ENCODE results near the gene GSK3B. TPM values are rescaled to one million over a fixed set of nuclear protein-coding genes. Genes with fewer than 3 reads are reported as not detected.

The GSK3B gene
- total RNA-seq, 1 experiment from 2014 or later = 50.0 TPM

DNA sequence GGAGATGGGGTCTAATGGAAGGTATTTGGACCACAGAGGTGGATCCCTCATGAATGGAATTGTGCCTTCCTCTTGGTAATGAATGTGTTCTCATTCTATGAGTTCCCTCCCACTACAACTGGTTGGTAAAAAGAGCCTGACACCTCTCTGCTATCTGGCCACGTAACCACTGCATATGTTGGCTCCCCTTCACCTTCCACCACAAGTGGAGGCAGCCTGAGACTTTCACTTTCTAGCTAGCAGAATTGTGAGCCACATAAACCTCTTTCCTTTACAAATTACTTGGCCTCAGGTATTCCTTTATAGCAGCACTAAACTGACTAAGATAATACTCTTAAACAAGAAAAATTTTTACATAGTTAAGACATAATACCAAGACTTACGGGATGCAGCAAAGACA, 157.0 kb downstream of the GSK3B start:
- Histone ChIP-seq H3K27me3 (ENCODE audit: insufficient read depth, low read length) (no peaks in the 10 kb centered on the region), H3K4me2 (ENCODE audit: low read length) (no peak overlapping the region), H3K36me3 (ENCODE audit: control insufficient read depth in 1 of 2, insufficient read depth in 2 of 2, low read length in 2 of 2) (no peaks in the 10 kb centered on the region), H3K79me2 (ENCODE audit: insufficient read depth, low read length) (peaks cover 47% of the 10 kb centered on the region), H3K9me3 (ENCODE audit: control insufficient read depth in 1 of 2, insufficient read depth in 1 of 2, low read depth in 1 of 2, low read length in 2 of 2) (no peaks in the 10 kb centered on the region), H2AFZ (ENCODE audit: low read depth, low read length, poor library complexity, severe bottlenecking) (no peak overlapping the region), H3K9ac (ENCODE audit: low read length) (no peak overlapping the region), H3K27ac (ENCODE audit: low read depth, low read length) (no peak overlapping the region), H3K4me1 (ENCODE audit: control insufficient read depth in 1 of 2, insufficient read depth in 2 of 2, low read length in 2 of 2) (no peaks in the 10 kb centered on the region), H4K20me1 (ENCODE audit: insufficient read depth) (no peaks in the 10 kb centered on the region), H3K4me3 (replicated peaks in 1 of 2; ENCODE audit: low read depth in 1 of 2, low read length in 2 of 2) (no peak overlapping the region), H3K9me2 (ENCODE audit: insufficient read depth) (no peaks in the 10 kb centered on the region)
- ChIA-PET POLR2A (no interaction called here), CTCF (no interaction called here), RAD21 (ENCODE audit: low non-redundant PET in 1 of 2, low total read pairs in 2 of 2, uncharacterized antibody in 2 of 2, unreplicated experiment in 2 of 2) (no interaction called here)
- ATAC-seq (no peak), DNase-seq (ENCODE audit: low read depth, low spot score) (no peak)
- BruUV-seq (replicated peaks) = no TSS peak
- intact Hi-C loops (cut with micrococcal nuclease) = loop anchor here (10.0 kb wide), 1 partner anchor 58 kb away; no protein-coding TSS in a partner anchor
- no peak for TF ChIP-seq TCF7L2 (IDR thresholded peaks at IDR 0.05; ENCODE audit: borderline replicate concordance, extremely low read depth, insufficient read depth, insufficient read length)
- no peak for TF ChIP-seq POLR2A (IDR thresholded peaks at IDR 0.05; ENCODE audit: borderline replicate concordance, extremely low read depth, insufficient read depth, insufficient read length)
- TF ChIP-seq CEBPB (IDR thresholded peaks at IDR 0.05; ENCODE audit: low read depth) = no peak
- no peak for TF ChIP-seq RAD21 (IDR thresholded peaks at IDR 0.05; ENCODE audit: low read depth)

GRCh38 chr3:119934249-119934648, 160.0 kb downstream of the GSK3B start:
- Histone ChIP-seq H3K79me2 (ENCODE audit: insufficient read depth, low read length) (peaks cover 66% of the 10 kb centered on the region), H3K9ac (ENCODE audit: low read length) (no peak overlapping the region), H3K4me2 (ENCODE audit: low read length) (no peak overlapping the region), H3K4me3 (replicated peaks in 1 of 2; ENCODE audit: low read depth in 1 of 2, low read length in 2 of 2) (no peak overlapping the region), H4K20me1 (ENCODE audit: insufficient read depth) (no peaks in the 10 kb centered on the region), H3K27ac (ENCODE audit: low read depth, low read length) (no peak overlapping the region), H3K4me1 (ENCODE audit: control insufficient read depth in 1 of 2, insufficient read depth in 2 of 2, low read length in 2 of 2) (no peaks in the 10 kb centered on the region), H2AFZ (ENCODE audit: low read depth, low read length, poor library complexity, severe bottlenecking) (no peak overlapping the region), H3K27me3 (ENCODE audit: insufficient read depth, low read length) (no peaks in the 10 kb centered on the region), H3K36me3 (ENCODE audit: control insufficient read depth in 1 of 2, insufficient read depth in 2 of 2, low read length in 2 of 2) (no peaks in the 10 kb centered on the region), H3K9me2 (ENCODE audit: insufficient read depth) (no peaks in the 10 kb centered on the region), H3K9me3 (ENCODE audit: control insufficient read depth in 1 of 2, insufficient read depth in 1 of 2, low read depth in 1 of 2, low read length in 2 of 2) (no peaks in the 10 kb centered on the region)
- DNase-seq (ENCODE audit: low read depth, low spot score) = no peak
- ATAC-seq = no peak
- ChIA-PET CTCF (no interaction called here), POLR2A (no interaction called here), RAD21 (ENCODE audit: low non-redundant PET in 1 of 2, low total read pairs in 2 of 2, uncharacterized antibody in 2 of 2, unreplicated experiment in 2 of 2) (no interaction called here)
- intact Hi-C loops (cut with micrococcal nuclease) = loop anchor here (10.0 kb wide), 1 partner anchor 61 kb away; no protein-coding TSS in a partner anchor
- BruUV-seq (replicated peaks) = no TSS peak
- TF ChIP-seq RAD21 (IDR thresholded peaks at IDR 0.05; ENCODE audit: low read depth) (no peak), POLR2AphosphoS5 (IDR thresholded peaks at IDR 0.05; ENCODE audit: low read depth, low read length) (no peak), FOSL1 (IDR thresholded peaks at IDR 0.05; ENCODE audit: low read depth) (no peak), MAX (IDR thresholded peaks at IDR 0.05) (no peak), JUND (IDR thresholded peaks at IDR 0.05) (no peak), CBX3 (IDR thresholded peaks at IDR 0.05; ENCODE audit: low read depth) (no peak), REST (IDR thresholded peaks at IDR 0.05; ENCODE audit: low read depth) (no peak), TCF7L2 (IDR thresholded peaks at IDR 0.05; ENCODE audit: borderline replicate concordance, extremely low read depth, insufficient read depth, insufficient read length) (no peak), ZFX (IDR thresholded peaks at IDR 0.05) (no peak), EGR1 (IDR thresholded peaks at IDR 0.05; ENCODE audit: low read depth) (no peak), CEBPB (IDR thresholded peaks at IDR 0.05; ENCODE audit: low read depth) (no peak), ZNF274 (IDR thresholded peaks at IDR 0.05; ENCODE audit: low read depth, low read length) (no peak), EZH2 (IDR thresholded peaks at IDR 0.05) (no peak), SP1 (IDR thresholded peaks at IDR 0.05; ENCODE audit: low read depth) (no peak), YY1 (IDR thresholded peaks at IDR 0.05; ENCODE audit: extremely low read depth, insufficient replicate concordance, low read depth, low read length) (no peak)
- TF ChIP-seq, protein P1, sequence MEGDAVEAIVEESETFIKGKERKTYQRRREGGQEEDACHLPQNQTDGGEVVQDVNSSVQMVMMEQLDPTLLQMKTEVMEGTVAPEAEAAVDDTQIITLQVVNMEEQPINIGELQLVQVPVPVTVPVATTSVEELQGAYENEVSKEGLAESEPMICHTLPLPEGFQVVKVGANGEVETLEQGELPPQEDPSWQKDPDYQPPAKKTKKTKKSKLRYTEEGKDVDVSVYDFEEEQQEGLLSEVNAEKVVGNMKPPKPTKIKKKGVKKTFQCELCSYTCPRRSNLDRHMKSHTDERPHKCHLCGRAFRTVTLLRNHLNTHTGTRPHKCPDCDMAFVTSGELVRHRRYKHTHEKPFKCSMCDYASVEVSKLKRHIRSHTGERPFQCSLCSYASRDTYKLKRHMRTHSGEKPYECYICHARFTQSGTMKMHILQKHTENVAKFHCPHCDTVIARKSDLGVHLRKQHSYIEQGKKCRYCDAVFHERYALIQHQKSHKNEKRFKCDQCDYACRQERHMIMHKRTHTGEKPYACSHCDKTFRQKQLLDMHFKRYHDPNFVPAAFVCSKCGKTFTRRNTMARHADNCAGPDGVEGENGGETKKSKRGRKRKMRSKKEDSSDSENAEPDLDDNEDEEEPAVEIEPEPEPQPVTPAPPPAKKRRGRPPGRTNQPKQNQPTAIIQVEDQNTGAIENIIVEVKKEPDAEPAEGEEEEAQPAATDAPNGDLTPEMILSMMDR (IDR thresholded peaks at IDR 0.05 in 2 of 3, conservative IDR thresholded peaks at IDR 0.05 in 1 of 3; ENCODE audit: borderline replicate concordance in 1 of 3, insufficient read depth in 1 of 3, low read depth in 2 of 3, low read length in 2 of 3) = no peak

Data from HCT116 (cell line).